Esophagus mucosa (tissue), 1 donor: ENCODE measurements around the gene SERPINH1. TPM values are rescaled to one million over a fixed set of nuclear protein-coding genes. Genes with fewer than 3 reads are reported as not detected.

ENCODE experiments used
- ATAC-seq: fragments of 200-7000 bp; cut with Tn5 transposase; one replicate; pipeline ENCODE4 v1.9.1; 2020
- total RNA-seq: library from RNA; stranded (reverse); gene quantifications from one replicate; pipeline ENCODE4 v1.2.4, GENCODE V29; 2023
- donor health status: DM: yes; HTN: yes; CAD: no.

SERPINH1 gene
- total RNA-seq, 1 donor from 2014 or later = 23.8 TPM

GRCh38 chr11:75555079-75555811 lies 6.8 kb upstream of the SERPINH1 start:
- no peak for ATAC-seq

DNA sequence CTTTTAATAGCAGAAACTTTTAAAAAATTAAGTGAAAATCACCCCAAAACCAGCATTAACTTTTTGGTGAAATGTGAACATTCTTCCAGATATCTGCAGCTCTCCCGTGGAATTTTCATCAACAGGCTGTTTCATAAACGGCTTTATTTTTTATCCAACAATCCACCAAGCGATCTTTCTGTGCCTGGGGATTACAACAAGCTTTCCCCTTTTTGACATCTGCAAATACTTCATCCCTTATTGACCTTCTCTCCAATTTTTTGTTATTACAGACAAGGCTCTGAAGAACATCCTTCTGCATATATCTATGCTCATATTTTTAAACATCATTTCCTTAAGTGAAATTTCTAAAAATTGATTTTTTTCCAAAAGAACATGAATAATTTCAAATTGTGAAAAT lies 5.8 kb upstream of the SERPINH1 start:
- no peak for ATAC-seq

GRCh38 chr11:75557666-75558494 lies 4.2 kb upstream of the SERPINH1 start:
- ATAC-seq = peak; percentile 24

- no peak for ATAC-seq
Observed at GRCh38 chr11:75558939-75559843, 2.9 kb upstream of the SERPINH1 start.

DNA sequence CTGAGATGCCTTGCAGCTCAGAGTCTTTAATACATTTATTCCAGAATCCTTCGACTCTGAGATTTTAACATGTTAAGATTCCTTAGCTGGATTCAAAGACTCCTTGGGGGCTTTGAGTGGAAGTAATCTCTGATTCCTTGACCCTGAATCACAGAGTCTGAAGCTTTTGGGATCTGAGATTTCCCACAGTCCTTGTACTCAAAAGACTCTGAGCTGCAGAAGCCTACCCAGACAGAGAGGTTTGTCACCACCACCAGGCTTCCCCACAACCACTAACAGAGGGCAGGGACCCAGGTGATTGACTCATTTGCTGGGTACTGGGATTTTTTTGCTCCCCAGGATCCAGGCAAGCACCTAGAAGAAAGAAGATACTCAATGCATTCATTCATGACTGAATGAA lies 1.4 kb upstream of the SERPINH1 start:
- no peak for ATAC-seq

- no peak for ATAC-seq
Observed at GRCh38 chr11:75561426-75562047, 516 bp upstream of the SERPINH1 start.

DNA sequence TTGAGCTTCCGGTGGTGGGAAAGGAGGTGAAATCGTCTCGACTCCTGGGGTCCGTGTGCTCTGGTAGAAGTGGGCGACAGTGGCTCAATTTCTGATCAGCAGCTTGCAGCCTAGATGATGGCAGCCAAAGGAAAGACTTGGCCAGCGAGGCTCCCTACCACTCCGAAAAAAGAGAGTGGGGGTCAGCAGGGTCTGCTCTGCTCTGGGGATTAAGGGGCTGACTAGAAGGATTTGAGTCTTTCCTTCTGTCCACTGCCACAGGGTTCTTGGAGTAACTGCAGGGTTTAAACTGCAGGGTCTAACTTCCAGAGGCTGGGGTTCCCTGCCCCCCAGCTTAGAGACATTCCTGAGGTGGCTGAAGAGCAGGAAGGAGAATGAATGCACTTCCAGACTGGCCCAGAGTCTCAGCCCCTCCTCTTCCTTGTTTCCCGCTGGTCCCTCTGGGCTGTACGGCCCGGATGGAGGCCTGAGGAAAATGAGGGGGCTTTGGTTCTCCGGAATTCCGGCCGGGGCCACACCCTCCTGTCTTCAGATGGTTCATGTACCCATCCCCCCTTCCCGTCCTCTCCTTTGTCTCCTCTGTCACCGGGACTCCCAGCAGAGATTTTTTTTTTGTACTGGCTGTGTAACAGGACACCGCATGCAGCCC lies 907 bp downstream of the SERPINH1 start:
- peak; percentile 25 for ATAC-seq

GRCh38 chr11:75563501-75563977 lies 1.5 kb downstream of the SERPINH1 start:
- no peak for ATAC-seq

- ATAC-seq = peak; percentile 48
Observed at GRCh38 chr11:75563978-75564552, 2.0 kb downstream of the SERPINH1 start.

GRCh38 chr11:75565221-75565814 lies 3.3 kb downstream of the SERPINH1 start:
- ATAC-seq = peak; percentile 20

DNA sequence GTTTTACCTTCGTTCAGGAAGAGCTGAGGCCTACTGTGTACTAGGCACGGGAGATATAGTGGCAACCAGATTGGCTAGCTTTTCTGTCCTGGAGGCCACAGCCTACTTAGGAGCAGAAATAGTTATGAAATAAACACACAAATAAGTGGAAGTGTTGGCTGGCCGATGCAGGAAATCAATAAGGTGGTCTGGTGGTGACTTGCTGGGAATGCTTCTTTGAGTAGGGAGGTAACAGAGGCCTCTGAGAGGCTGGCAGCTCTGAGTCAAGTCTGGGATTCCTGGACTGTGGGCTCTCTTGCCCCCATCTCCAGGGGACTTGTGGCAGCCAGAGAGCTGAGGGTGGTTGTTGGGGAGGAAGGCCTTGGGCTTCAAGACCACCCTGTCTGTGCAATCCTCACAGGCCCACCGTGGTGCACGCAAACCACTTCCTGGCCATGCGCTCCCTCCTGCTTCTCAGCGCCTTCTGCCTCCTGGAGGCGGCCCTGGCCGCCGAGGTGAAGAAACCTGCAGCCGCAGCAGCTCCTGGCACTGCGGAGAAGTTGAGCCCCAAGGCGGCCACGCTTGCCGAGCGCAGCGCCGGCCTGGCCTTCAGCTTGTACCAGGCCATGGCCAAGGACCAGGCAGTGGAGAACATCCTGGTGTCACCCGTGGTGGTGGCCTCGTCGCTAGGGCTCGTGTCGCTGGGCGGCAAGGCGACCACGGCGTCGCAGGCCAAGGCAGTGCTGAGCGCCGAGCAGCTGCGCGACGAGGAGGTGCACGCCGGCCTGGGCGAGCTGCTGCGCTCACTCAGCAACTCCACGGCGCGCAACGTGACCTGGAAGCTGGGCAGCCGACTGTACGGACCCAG lies 4.1 kb downstream of the SERPINH1 start:
- no peak for ATAC-seq

GRCh38 chr11:75566763-75567279 lies 4.8 kb downstream of the SERPINH1 start:
- no peak for ATAC-seq

DNA sequence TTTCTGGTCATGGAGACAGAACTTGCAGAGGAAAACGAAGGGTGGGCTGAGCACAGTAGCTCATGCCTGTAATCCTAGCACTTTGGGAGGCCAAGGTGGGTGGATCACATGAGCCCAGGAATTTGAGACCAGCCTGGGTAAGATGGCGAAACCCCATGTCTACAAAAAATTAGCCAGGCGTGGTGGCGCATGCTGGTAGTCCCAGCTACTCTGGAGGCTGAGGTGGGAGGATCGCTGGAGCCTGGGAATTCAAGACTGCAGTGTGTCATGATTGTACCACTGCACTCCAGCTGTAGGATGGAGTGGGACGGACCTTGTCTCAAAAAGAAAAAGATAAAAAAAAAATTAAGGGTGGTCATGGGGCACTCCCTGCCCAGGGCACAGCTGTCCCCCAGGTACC lies 5.9 kb downstream of the SERPINH1 start:
- no peak for ATAC-seq

GRCh38 chr11:75568616-75569219 lies 6.7 kb downstream of the SERPINH1 start:
- no peak for ATAC-seq

DNA sequence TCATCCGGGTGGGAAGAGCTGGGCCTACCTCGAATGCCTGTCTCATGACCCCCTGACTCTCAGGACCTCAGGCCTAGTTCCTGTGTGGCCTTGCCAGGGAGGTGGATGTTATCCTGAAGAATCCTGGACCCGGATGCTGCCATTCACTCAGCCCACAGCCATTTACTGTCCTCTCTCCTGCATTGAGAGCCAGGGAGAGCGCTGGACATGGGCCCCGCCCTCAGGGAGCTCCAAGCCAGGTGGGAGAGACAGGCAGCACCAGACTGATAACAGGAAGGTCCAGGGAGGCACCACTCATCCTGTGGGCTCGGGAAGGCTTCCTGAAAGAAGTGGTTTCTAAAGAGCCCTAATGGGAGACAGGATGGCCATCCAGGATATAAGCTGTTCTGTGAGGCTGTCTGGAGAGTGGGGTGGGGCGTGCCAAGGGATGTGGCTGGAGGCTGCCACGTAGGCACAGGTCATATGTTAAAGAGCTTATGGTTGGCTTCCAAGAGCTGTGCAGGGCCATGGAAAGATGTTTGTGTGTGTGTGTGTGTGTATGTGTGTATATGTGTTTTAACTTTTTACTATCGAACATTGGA lies 8.6 kb downstream of the SERPINH1 start:
- ATAC-seq = peak; percentile 26

DNA sequence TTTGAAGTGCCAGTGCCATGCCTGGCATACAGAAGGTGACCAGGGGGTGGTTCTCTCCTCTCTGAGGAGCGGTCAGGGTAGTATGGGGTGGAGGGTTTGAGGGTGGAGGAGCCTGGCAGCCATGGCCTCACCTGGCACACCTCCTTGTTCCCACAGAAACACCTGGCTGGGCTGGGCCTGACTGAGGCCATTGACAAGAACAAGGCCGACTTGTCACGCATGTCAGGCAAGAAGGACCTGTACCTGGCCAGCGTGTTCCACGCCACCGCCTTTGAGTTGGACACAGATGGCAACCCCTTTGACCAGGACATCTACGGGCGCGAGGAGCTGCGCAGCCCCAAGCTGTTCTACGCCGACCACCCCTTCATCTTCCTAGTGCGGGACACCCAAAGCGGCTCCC lies 9.6 kb downstream of the SERPINH1 start:
- peak; percentile 72 for ATAC-seq

GRCh38 chr11:75572744-75573143 lies 10.7 kb downstream of the SERPINH1 start:
- no peak for ATAC-seq

DNA sequence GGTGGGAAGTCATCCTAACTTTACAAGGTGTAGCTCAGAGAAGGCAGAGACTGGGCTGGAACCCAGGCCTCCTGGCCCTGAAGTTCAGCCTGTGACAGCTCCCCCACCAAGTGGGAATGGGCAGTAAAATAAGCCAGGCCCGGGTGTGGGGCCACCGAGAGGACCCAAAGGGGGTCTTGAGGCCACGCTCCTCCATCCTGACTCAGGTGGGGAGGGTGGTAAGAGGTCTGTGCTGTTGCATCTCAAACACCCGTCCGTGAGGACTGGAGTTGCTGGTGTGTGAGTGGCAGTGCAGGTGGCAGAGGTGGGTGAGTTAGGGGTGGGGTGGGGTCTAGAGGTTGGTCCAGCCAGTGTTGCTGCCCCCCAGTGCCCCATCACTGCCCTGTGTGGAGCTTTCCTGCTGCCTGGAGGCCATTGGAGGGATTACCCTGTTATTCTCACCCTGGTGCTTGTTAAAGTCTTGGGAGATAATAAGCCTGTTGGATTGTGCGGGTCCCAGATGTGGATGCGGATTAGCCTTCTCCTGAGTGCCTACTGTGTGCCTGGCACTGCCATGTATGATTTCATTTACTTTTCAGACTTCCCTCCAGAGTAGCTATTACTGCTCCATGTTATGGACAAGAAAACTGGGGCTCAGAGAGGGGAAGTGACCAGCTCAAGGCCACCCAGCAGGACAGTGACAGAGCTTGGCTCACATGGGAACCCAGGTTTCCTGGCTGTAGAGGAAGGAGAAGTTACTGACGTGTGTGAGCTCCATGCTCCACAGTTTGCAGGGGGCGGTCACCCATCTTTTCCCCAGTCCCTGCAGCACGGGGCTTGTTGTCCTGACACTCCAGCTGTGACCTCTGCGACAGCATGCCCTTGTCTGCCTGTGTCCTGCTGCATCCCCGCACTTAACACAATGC lies 12.9 kb downstream of the SERPINH1 start:
- no peak for ATAC-seq
